GM12878 (cell line): ENCODE data around the gene YPEL3. TPM values are rescaled to one million over a fixed set of nuclear protein-coding genes. Genes with fewer than 3 reads are reported as not detected.

Experiments
- ATAC-seq: fragments of 200-7000 bp; cut with Tn5 transposase; 3 replicates; pipeline ENCODE4 v1.9.1; 2020; ENCODE audit warnings: mild to moderate bottlenecking, moderate library complexity
- BruUV-seq: library from RNA; stranded (reverse); fragments of 400-500 nt; replicated peaks from 2 replicates; lab custom pipeline; 2021; lab: Mats Ljungman, UMichigan
- CTCF ChIA-PET: fragments of 300-600 bp; sonication (Branson Sonifier 250); formaldehyde crosslinking; extraction: SDS; loops from one replicate; lab custom pipeline; 2021; ENCODE audit warnings: inconsistent platforms; lab: Yijun Ruan, JAX
- POLR2A ChIA-PET: fragments of 350-600 bp; formaldehyde crosslinking; extraction: SDS; loops from one replicate; lab custom pipeline; 2021; ENCODE audit warnings: inconsistent platforms; lab: Charles Lee
- RAD21 ChIA-PET: fragments of 300-600 bp; sonication (Branson Sonifier 250); formaldehyde crosslinking; loops from one replicate; lab custom pipeline; 2023; ENCODE audit warnings: antibody characterized with exemption; ENCODE audit not compliant: unreplicated experiment; lab: Charles Lee
- SMC1A ChIA-PET: fragments of 300-600 bp; sonication (Branson Sonifier 250); formaldehyde crosslinking; loops from one replicate; lab custom pipeline; 2023; ENCODE audit not compliant: unreplicated experiment, uncharacterized antibody; lab: Charles Lee
- DNase-seq: peaks from one replicate; pipeline ENCODE4 v3.0.0-alpha.2; 2011; ENCODE audit warnings: low read depth, low spot score
- FAIRE-seq: peaks from 3 replicates; lab custom pipeline; 2011; peaks lifted over from hg19 to GRCh38; lab: Jason Lieb, UNC
- H2AFZ ChIP-seq: 2 replicates; pipeline ENCODE4 v1.6.0; 2011; ENCODE audit warnings: low read depth, low read length, control low read depth; ENCODE audit not compliant: control insufficient read depth
- H3K27ac ChIP-seq: 2 replicates; pipeline ENCODE4 v1.5.1; 2011; ENCODE audit warnings: control low read depth; ENCODE audit not compliant: control insufficient read depth, insufficient read depth
- H3K27me3 ChIP-seq, 2 experiments: replicated peaks in 1 of 2; 2 replicates each; pipeline versions ENCODE4 v1.6.0 to v1.6.1; 2011; ENCODE audit warnings: low read length in 1 of 2; ENCODE audit not compliant: control insufficient read depth in 2 of 2, insufficient read depth in 2 of 2
- H3K36me3 ChIP-seq, 2 experiments: 2 replicates each; pipeline ENCODE4 v1.5.1; 2011; ENCODE audit warnings: low read length in 1 of 2; ENCODE audit not compliant: control insufficient read depth in 2 of 2, insufficient read depth in 2 of 2
- H3K4me1 ChIP-seq: 2 replicates; pipeline ENCODE4 v1.6.1; 2011; ENCODE audit warnings: mild to moderate bottlenecking, low read length, moderate library complexity, mixed read lengths; ENCODE audit not compliant: control insufficient read depth, insufficient read depth
- H3K4me2 ChIP-seq: 2 replicates; pipeline ENCODE4 v1.6.0; 2011; ENCODE audit warnings: control low read depth; ENCODE audit not compliant: control insufficient read depth, insufficient read depth
- H3K4me3 ChIP-seq: fragments of 200-600 bp; sonication (generic); 2 replicates; pipeline ENCODE4 v1.5.1; 2016
- H3K79me2 ChIP-seq: 2 replicates; pipeline ENCODE4 v1.6.0; 2011; ENCODE audit warnings: low read length; ENCODE audit not compliant: control insufficient read depth, insufficient read depth
- H3K9ac ChIP-seq: 2 replicates; pipeline ENCODE4 v1.8.0; 2011; ENCODE audit warnings: low read length, control low read depth, mixed read lengths; ENCODE audit not compliant: control insufficient read depth, insufficient read depth
- H3K9me3 ChIP-seq: replicated peaks from 3 replicates; pipeline ENCODE4 v1.5.1; 2011; ENCODE audit warnings: mild to moderate bottlenecking, low read length; ENCODE audit not compliant: control insufficient read depth, insufficient read depth
- H4K20me1 ChIP-seq: 2 replicates; pipeline ENCODE4 v1.6.0; 2011; ENCODE audit not compliant: control insufficient read depth, insufficient read depth
- BACH1 ChIP-seq: fragments of 450-650 bp; IDR thresholded peaks from 2 replicates; pipeline ENCODE4 v1.6.1; 2017; ENCODE audit warnings: mild to moderate bottlenecking, borderline replicate concordance
- BCLAF1 ChIP-seq: fragments of 450-650 bp; IDR thresholded peaks from 2 replicates; pipeline ENCODE4 v1.6.1; 2017; ENCODE audit warnings: antibody characterized with exemption, mild to moderate bottlenecking, moderate library complexity
- CBX5 ChIP-seq: sonication (generic); IDR thresholded peaks from 2 replicates; pipeline ENCODE4 v1.6.1; 2016; ENCODE audit warnings: low read depth, moderate library complexity, mild to moderate bottlenecking, inconsistent platforms
- HDGF ChIP-seq: fragments of 450-650 bp; IDR thresholded peaks from 2 replicates; pipeline ENCODE4 v1.6.1; 2016; ENCODE audit warnings: antibody characterized with exemption
- MLLT1 ChIP-seq: fragments of 450-650 bp; IDR thresholded peaks from 2 replicates; pipeline ENCODE4 v1.6.1; 2016; ENCODE audit warnings: mild to moderate bottlenecking
- SPI1 ChIP-seq: IDR thresholded peaks from 2 replicates; pipeline ENCODE4 v1.6.1; 2011; ENCODE audit warnings: low read depth, mild to moderate bottlenecking, low read length, moderate library complexity, borderline replicate concordance; ENCODE audit not compliant: insufficient read depth
- ZBED1 ChIP-seq: IDR thresholded peaks from 2 replicates; pipeline ENCODE4 v1.6.1; 2016; ENCODE audit warnings: borderline replicate concordance
- ZBTB33 ChIP-seq: fragments of 450-650 bp; IDR thresholded peaks from 2 replicates; pipeline ENCODE4 v1.6.1; 2017; ENCODE audit warnings: mild to moderate bottlenecking
- ZBTB40 ChIP-seq: fragments of 450-650 bp; IDR thresholded peaks from 2 replicates; pipeline ENCODE4 v1.6.1; 2016; ENCODE audit warnings: mild to moderate bottlenecking, moderate library complexity, borderline replicate concordance
- WGBS: methylation state at CpG from one replicate; pipeline ENCODE4 v1.1.6; 2016; ENCODE audit warnings: low lambda C conversion rate; ENCODE audit not compliant: insufficient replicate concordance, insufficient coverage; ENCODE audit errors: missing lambda C conversion rate; 5-methylcytosine and 5-hydroxymethylcytosine counted together
- in situ Hi-C: fragments of 300-500 bp; cut with MboI; formaldehyde crosslinking; loops from 9 replicates; pipeline ENCODE4 v1.14.3; 2018; ENCODE audit warnings: mixed read lengths
- intact Hi-C: fragments of 100-400 bp; cut with micrococcal nuclease; formaldehyde crosslinking; loops from one replicate; pipeline ENCODE4 v1.14.2; 2022; ENCODE audit not compliant: unreplicated experiment
- polyA plus RNA-seq, 11 experiments: library from polyadenylated mRNA; depleted of rRNA in 4 of 11; unstranded in 6 of 11; stranded (reverse) in 5 of 11; fragments of >200 nt; fragmentation: Nextera tagmentation in 4 of 11; fragmentation: Illumina TruSeq in 1 of 11; extraction: Ambion mirVana in 4 of 11; extraction: Trizol in 1 of 11; gene quantifications; 1 replicate in 1 of 11; 2 replicates in 10 of 11; pipeline versions ENCODE4 v1.2.1 to v1.2.3, GENCODE V29; 2011 to 2016; ENCODE audit warnings: inconsistent platforms in 2 of 11, missing spikeins in 2 of 11, low read depth in 1 of 11
- total RNA-seq, 4 experiments: library from RNA; depleted of rRNA in 3 of 4; stranded (reverse); fragments of >200 nt in 3 of 4; fragmentation: Illumina TruSeq in 1 of 4; extraction: Trizol in 1 of 4; gene quantifications; 2 replicates each; pipeline versions ENCODE4 v1.2.1 to v1.2.3, GENCODE V29; 2013 to 2021

YPEL3 gene
- total and polyA plus RNA-seq, 10 of the 15 experiments (the other 5 are each of a cell fraction or from before 2014, with no cell fraction given): 1.3 to 22.0 (median 12.1) TPM

- H3K27me3 ChIP-seq: no peaks in the 10 kb centered on the region
- CTCF ChIA-PET: interaction anchor here (0.7 to 1.2 kb wide), 3 partner anchors 15 to 41 kb away, joined by 3 read pairs; no protein-coding TSS in a partner anchor
- WGBS: 85% methylated on average over 18 of the region's 18 CpGs
- H3K9ac ChIP-seq: no peak overlapping the region
- SMC1A ChIA-PET: interaction anchor here (0.5 kb wide), 1 partner anchor 246 kb away, joined by 3 read pairs; no protein-coding TSS in a partner anchor
- H3K4me1 ChIP-seq: peaks cover 22% of the 10 kb centered on the region
- peaks cover 2% of the 10 kb centered on the region; the same call in 1 of the 2 replicates for H3K79me2 ChIP-seq
- no peak for ATAC-seq
- H3K4me2 ChIP-seq: peak overlapping the region; percentile 57
- RAD21 ChIA-PET: no interaction called here
- H3K27ac ChIP-seq: peak overlapping the region; percentile 77; the same call in 1 of the 2 replicates
- BruUV-seq: no TSS peak
- no peaks in the 10 kb centered on the region; a peak in 1 of 4 replicates for H3K36me3 ChIP-seq
- intact Hi-C loops: loop anchor here (10.0 kb wide), 1 partner anchor 258 kb away; the partner anchor contains the start of gene CD2BP2
- in situ Hi-C loops: loop anchor here (25.0 kb wide), 1 partner anchor 1790 kb away; no protein-coding TSS in a partner anchor
- FAIRE-seq: no peak
- H3K4me3 ChIP-seq: peak overlapping the region; percentile 8
- H3K9me3 ChIP-seq: peaks cover 15% of the 10 kb centered on the region
- DNase-seq: no peak
- H2AFZ ChIP-seq: peak overlapping the region; percentile 76; the same call in 1 of the 2 replicates
- H4K20me1 ChIP-seq: no peaks in the 10 kb centered on the region
- POLR2A ChIA-PET: no interaction called here
- TF ChIP-seq CBX5: peak; percentile 99
- TF ChIP-seq BACH1: 0 out of 2 replicates have a peak, but pooled peaks have one; percentile 13
- no peak for TF ChIP-seq HDGF
- peak; percentile 95 for TF ChIP-seq MLLT1
- peak; percentile 79; the same call in 1 of the 2 replicates for TF ChIP-seq SPI1
- peak; percentile 98 for TF ChIP-seq ZBTB33
- TF ChIP-seq ZBED1: no peak
- no peak for TF ChIP-seq BCLAF1
- 0 out of 2 replicates have a peak, but pooled peaks have one; percentile 2 for TF ChIP-seq ZBTB40
Observed at GRCh38 chr16:30096862-30097563, 1.0 kb upstream of the YPEL3 start.
